Osteocyte (in vitro differentiated cells): ENCODE measurements around the gene BNIP1. TPM values are rescaled to one million over a fixed set of nuclear protein-coding genes. Genes with fewer than 3 reads are reported as not detected.

Experiments
- DNase-seq: peaks from one replicate; pipeline ENCODE4 v3.0.0; 2021; ENCODE audit warnings: mixed read lengths; ENCODE audit not compliant: unreplicated experiment; ENCODE audit errors: extremely low spot score
- H3K27ac Mint-ChIP-seq: one replicate; pipeline ENCODE4 v1.8.0; 2021; ENCODE audit warnings: mild to moderate bottlenecking, mixed read lengths; ENCODE audit not compliant: unreplicated experiment
- H3K27me3 Mint-ChIP-seq: one replicate; pipeline ENCODE4 v1.8.0; 2021; ENCODE audit warnings: mixed read lengths; ENCODE audit not compliant: unreplicated experiment
- H3K36me3 Mint-ChIP-seq: one replicate; pipeline ENCODE4 v1.8.0; 2021; ENCODE audit warnings: mixed read lengths; ENCODE audit not compliant: unreplicated experiment
- H3K4me1 Mint-ChIP-seq: one replicate; pipeline ENCODE4 v1.8.0; 2021; ENCODE audit warnings: mixed read lengths; ENCODE audit not compliant: unreplicated experiment
- H3K4me3 Mint-ChIP-seq: one replicate; pipeline ENCODE4 v1.8.0; 2021; ENCODE audit warnings: mild to moderate bottlenecking, moderate library complexity, mixed read lengths; ENCODE audit not compliant: unreplicated experiment
- H3K9me3 Mint-ChIP-seq: one replicate; pipeline ENCODE4 v1.8.0; 2021; ENCODE audit warnings: mixed read lengths; ENCODE audit not compliant: unreplicated experiment
- total RNA-seq: library from RNA; stranded (reverse); gene quantifications from 2 replicates; pipeline ENCODE4 v1.2.1, GENCODE V29; 2021
- TF ChIP-seq, protein P1 (sequence below): fragments of 200-600 bp; sonication (generic); IDR thresholded peaks from 2 replicates; pipeline ENCODE4 v1.5.0; 2021; ENCODE audit warnings: antibody characterized with exemption, mild to moderate bottlenecking, moderate library complexity

Gene BNIP1
- total RNA-seq, 1 donor from 2014 or later, result 10.5 TPM

- DNase-seq, result no peak
- TF ChIP-seq, protein P1, sequence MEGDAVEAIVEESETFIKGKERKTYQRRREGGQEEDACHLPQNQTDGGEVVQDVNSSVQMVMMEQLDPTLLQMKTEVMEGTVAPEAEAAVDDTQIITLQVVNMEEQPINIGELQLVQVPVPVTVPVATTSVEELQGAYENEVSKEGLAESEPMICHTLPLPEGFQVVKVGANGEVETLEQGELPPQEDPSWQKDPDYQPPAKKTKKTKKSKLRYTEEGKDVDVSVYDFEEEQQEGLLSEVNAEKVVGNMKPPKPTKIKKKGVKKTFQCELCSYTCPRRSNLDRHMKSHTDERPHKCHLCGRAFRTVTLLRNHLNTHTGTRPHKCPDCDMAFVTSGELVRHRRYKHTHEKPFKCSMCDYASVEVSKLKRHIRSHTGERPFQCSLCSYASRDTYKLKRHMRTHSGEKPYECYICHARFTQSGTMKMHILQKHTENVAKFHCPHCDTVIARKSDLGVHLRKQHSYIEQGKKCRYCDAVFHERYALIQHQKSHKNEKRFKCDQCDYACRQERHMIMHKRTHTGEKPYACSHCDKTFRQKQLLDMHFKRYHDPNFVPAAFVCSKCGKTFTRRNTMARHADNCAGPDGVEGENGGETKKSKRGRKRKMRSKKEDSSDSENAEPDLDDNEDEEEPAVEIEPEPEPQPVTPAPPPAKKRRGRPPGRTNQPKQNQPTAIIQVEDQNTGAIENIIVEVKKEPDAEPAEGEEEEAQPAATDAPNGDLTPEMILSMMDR, result no peak
- H3K4me1 Mint-ChIP-seq, result peaks cover 1% of the 10 kb centered on the region
- H3K4me3 Mint-ChIP-seq, result no peak overlapping the region
- peaks cover 23% of the 10 kb centered on the region for H3K36me3 Mint-ChIP-seq
- no peak overlapping the region for H3K27ac Mint-ChIP-seq
- H3K9me3 Mint-ChIP-seq, result no peaks in the 10 kb centered on the region
- H3K27me3 Mint-ChIP-seq, result no peaks in the 10 kb centered on the region
Observed at GRCh38 chr5:173163219-173163618, 18.9 kb downstream of the BNIP1 start.

- DNase-seq, result no peak
- H3K27ac Mint-ChIP-seq, result no peak overlapping the region
- H3K4me3 Mint-ChIP-seq, result no peak overlapping the region
Observed at GRCh38 chr5:173165177-173166016, 21.1 kb downstream of the BNIP1 start.

GRCh38 chr5:173172166-173172565 is 27.8 kb downstream of the BNIP1 start:
- Mint-ChIP-seq H3K27ac (no peak overlapping the region), H3K27me3 (no peaks in the 10 kb centered on the region), H3K9me3 (no peaks in the 10 kb centered on the region), H3K4me1 (no peaks in the 10 kb centered on the region), H3K4me3 (no peak overlapping the region), H3K36me3 (no peaks in the 10 kb centered on the region)
- TF ChIP-seq, protein P1, result no peak
- no peak for DNase-seq

More at GRCh38 chr5:173165177-173166016, 21.1 kb downstream of the BNIP1 start:
- no peaks in the 10 kb centered on the region for H3K9me3 Mint-ChIP-seq
- H3K27me3 Mint-ChIP-seq, result no peaks in the 10 kb centered on the region
- H3K4me1 Mint-ChIP-seq, result peaks cover 1% of the 10 kb centered on the region
- H3K36me3 Mint-ChIP-seq, result peaks cover 18% of the 10 kb centered on the region
- TF ChIP-seq, protein P1, result no peak

DNA sequence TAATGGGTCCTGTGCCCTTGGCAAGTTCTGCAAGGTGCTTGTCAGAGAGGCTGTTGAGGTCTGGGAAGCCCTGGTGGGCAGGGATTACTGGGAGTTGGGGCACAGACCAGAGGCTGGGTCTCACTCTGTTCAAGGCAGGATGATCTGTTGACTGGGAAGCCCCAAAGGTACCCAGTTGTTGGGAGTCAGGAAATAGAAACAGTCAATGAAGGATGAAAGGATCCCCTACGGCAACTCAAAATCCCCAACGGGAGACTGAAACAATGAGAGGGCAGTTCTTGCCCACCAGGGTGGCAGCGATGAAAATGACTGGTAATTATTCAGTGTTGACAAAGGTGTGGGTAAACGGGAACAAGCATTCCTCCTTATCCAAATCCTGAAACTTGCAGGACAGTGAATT is 31.2 kb downstream of the BNIP1 start:
- H3K27ac Mint-ChIP-seq, result no peak overlapping the region
- no peaks in the 10 kb centered on the region for H3K36me3 Mint-ChIP-seq
- no peak for DNase-seq
- TF ChIP-seq, protein P1, result no peak
- no peaks in the 10 kb centered on the region for H3K4me1 Mint-ChIP-seq
- no peaks in the 10 kb centered on the region for H3K27me3 Mint-ChIP-seq
- H3K4me3 Mint-ChIP-seq, result no peak overlapping the region
- H3K9me3 Mint-ChIP-seq, result peaks cover 9% of the 10 kb centered on the region

DNA sequence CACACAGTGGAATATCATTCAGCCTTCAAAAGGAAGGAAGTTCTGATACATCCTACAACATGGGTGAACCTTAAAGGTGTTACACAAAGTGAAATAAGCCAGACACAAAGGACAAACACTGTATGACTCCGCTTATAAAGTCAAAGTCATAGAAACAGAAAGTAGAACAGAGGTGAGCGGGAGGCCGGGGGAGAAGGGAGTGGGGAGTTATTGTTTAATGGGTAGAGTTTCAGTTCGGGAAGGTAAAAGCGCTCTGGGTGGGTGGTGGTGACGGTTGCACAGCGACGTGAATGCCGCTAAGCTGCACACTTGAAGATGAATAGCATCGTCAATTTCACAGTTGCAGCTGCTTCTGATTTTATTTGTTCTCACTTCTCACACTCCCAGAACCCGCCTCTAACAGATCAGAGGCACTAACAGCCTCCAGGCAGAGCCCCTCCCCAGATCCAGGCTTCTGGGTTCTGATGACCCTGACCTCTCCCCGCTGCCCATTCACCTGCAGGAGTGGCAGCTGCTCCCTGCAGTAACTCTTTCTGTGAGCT is 34.1 kb downstream of the BNIP1 start:
- TF ChIP-seq, protein P1, result no peak
- H3K36me3 Mint-ChIP-seq, result peaks cover 4% of the 10 kb centered on the region
- H3K27me3 Mint-ChIP-seq, result no peaks in the 10 kb centered on the region
- no peak for DNase-seq
- H3K9me3 Mint-ChIP-seq, result peaks cover 9% of the 10 kb centered on the region
- no peak overlapping the region for H3K27ac Mint-ChIP-seq
- H3K4me3 Mint-ChIP-seq, result no peak overlapping the region
- no peaks in the 10 kb centered on the region for H3K4me1 Mint-ChIP-seq
